NCI-H187 (cell line): ENCODE data around the gene PCDHB4.
"Not testable (repeated sequence)": the region's sequence is repeated elsewhere in the genome, so short reads cannot be mapped to it uniquely, and the experiment has no call there.

Source experiments
- DNase-seq, 2 experiments: peaks; one replicate each; lab custom pipeline; 2025; lab: John Stamatoyannopoulos, UW

PCDHB4 gene

DNA sequence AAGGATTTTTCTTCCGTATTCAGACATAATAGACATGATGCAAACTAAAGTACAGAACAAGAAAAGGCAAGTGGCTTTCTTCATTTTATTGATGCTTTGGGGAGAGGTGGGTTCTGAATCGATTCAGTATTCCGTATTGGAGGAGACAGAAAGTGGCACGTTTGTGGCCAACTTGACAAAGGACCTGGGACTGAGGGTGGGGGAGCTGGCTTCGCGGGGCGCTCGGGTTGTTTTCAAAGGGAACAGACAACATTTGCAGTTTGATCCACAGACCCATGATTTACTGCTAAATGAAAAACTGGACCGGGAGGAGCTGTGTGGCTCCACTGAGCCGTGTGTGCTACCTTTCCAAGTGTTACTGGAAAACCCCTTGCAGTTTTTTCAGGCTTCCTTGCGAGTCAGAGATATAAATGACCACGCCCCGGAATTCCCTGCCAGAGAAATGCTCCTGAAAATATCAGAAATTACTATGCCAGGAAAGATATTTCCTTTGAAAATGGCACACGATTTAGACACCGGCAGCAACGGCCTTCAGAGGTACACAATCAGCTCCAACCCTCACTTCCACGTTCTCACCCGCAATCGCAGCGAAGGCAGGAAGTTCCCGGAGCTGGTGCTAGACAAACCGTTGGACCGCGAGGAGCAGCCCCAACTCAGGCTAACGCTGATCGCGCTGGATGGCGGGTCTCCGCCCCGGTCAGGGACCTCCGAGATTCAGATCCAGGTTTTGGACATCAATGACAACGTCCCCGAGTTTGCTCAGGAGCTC is 28.8 kb downstream of the PCDHB4 start:
- no peak for DNase-seq

- DNase-seq = no peak
Observed at GRCh38 chr5:141150993-141151325, 29.3 kb downstream of the PCDHB4 start.

- DNase-seq = not testable (repeated sequence)
Observed at GRCh38 chr5:141151632-141152031, 30.0 kb downstream of the PCDHB4 start.

GRCh38 chr5:141152096-141152495 is 30.5 kb downstream of the PCDHB4 start:
- not testable (repeated sequence) for DNase-seq

- DNase-seq = peak in 1 of 2 experiments; percentile 49
Observed at GRCh38 chr5:141155540-141156374, 34.1 kb downstream of the PCDHB4 start.

DNA sequence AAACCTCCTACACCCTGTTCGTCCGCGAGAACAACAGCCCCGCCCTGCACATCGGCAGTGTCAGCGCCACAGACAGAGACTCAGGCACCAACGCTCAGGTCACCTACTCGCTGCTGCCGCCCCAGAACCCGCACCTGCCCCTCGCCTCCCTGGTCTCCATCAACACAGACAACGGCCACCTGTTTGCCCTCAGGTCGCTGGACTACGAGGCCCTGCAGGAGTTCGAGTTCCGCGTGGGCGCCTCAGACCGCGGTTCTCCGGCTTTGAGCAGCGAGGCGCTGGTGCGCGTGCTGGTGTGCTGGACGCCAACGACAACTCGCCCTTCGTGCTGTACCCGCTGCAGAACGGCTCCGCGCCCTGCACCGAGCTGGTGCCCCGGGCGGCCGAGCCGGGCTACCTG is 35.7 kb downstream of the PCDHB4 start:
- not testable (repeated sequence) for DNase-seq

GRCh38 chr5:141157901-141158300 is 36.3 kb downstream of the PCDHB4 start:
- DNase-seq = not testable (repeated sequence)

- DNase-seq = no peak
Observed at GRCh38 chr5:141172381-141173204, 51.0 kb downstream of the PCDHB4 start, which contains the start of gene PCDHB7. Gene PCDHB7, plus strand, starts transcription at chr5:141172644. Its CDS starts 192 bp downstream, at chr5:141172836.

DNA sequence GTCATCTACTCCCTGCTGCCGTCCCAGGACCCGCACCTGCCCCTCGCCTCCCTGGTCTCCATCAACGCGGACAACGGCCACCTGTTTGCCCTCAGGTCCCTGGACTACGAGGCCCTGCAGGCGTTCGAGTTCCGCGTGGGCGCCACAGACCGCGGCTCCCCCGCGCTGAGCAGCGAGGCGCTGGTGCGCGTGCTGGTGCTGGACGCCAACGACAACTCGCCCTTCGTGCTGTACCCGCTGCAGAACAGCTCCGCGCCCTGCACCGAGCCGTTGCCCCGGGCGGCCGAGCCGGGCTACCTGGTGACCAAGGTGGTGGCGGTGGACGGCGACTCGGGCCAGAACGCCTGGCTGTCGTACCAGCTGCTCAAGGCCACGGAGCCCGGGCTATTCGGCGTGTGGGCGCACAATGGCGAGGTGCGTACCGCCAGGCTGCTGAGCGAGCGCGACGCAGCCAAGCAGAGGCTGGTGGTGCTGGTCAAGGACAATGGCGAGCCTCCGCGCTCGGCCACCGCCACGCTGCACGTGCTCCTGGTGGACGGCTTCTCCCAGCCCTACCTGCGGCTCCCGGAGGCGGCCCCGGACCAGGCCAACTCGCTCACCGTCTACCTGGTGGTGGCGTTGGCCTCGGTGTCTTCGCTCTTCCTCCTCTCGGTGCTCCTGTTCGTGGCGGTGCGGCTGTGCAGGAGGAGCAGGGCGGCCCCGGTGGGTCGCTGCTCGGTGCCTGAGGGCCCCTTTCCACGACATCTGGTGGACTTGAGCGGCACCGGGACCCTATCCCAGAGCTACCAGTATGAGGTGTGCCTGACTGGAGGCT is 52.9 kb downstream of the PCDHB4 start:
- not testable (repeated sequence) for DNase-seq
